ENCODE measurements around the gene PPP2R2C. TPM values are rescaled to one million over a fixed set of nuclear protein-coding genes. Genes with fewer than 3 reads are reported as not detected.

The PPP2R2C gene
- polyA plus RNA-seq, 1 donor from 2014 or later = 34.4 TPM

DNA sequence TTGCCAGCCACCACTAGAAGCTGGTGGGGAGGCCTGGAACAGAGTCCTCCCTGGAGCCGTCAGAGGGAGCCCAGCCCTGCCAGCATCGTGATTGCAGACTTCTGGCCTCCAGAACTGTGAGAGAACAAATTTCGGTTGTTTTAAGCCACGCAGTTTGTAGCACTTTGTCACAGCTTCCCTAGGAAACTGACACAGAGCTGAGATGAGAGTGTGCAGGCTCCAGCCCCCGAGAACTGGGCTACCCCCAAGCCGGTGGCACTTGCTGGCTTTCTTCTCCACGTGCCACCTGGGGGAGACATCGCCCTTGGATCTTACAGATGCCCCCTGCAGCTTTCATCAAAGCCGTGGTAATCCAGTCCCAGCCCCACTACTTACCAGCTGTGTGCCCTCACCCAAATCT, 83.7 kb downstream of the PPP2R2C start:
- H3F3A ChIP-seq (ENCODE audit: insufficient read depth, low read length, poor library complexity, severe bottlenecking) = peaks cover 6% of the 10 kb centered on the region
- peak overlapping the region; percentile 46 for H3K27ac ChIP-seq (ENCODE audit: low read length)
- H3K79me2 ChIP-seq (replicated peaks; ENCODE audit: insufficient read depth, low read length) = no peaks in the 10 kb centered on the region
- no peak overlapping the region for H2AFZ ChIP-seq (ENCODE audit: low read depth, low read length)
- TF ChIP-seq RAD21 (conservative IDR thresholded peaks at IDR 0.05) (no peak), TAF1 (IDR thresholded peaks at IDR 0.05; ENCODE audit: low read depth) (no peak), POLR2AphosphoS5 (IDR thresholded peaks at IDR 0.05) (no peak), SMC3 (conservative IDR thresholded peaks at IDR 0.05; ENCODE audit: poor library complexity) (no peak), EZH2 (IDR thresholded peaks at IDR 0.05; ENCODE audit: borderline replicate concordance, insufficient read depth, low read length, poor library complexity, severe bottlenecking) (no peak), MXI1 (conservative IDR thresholded peaks at IDR 0.05; ENCODE audit: poor library complexity, severe bottlenecking) (no peak), EP300 (conservative IDR thresholded peaks at IDR 0.05; ENCODE audit: poor library complexity, severe bottlenecking) (no peak)
- TF ChIP-seq, protein P1, sequence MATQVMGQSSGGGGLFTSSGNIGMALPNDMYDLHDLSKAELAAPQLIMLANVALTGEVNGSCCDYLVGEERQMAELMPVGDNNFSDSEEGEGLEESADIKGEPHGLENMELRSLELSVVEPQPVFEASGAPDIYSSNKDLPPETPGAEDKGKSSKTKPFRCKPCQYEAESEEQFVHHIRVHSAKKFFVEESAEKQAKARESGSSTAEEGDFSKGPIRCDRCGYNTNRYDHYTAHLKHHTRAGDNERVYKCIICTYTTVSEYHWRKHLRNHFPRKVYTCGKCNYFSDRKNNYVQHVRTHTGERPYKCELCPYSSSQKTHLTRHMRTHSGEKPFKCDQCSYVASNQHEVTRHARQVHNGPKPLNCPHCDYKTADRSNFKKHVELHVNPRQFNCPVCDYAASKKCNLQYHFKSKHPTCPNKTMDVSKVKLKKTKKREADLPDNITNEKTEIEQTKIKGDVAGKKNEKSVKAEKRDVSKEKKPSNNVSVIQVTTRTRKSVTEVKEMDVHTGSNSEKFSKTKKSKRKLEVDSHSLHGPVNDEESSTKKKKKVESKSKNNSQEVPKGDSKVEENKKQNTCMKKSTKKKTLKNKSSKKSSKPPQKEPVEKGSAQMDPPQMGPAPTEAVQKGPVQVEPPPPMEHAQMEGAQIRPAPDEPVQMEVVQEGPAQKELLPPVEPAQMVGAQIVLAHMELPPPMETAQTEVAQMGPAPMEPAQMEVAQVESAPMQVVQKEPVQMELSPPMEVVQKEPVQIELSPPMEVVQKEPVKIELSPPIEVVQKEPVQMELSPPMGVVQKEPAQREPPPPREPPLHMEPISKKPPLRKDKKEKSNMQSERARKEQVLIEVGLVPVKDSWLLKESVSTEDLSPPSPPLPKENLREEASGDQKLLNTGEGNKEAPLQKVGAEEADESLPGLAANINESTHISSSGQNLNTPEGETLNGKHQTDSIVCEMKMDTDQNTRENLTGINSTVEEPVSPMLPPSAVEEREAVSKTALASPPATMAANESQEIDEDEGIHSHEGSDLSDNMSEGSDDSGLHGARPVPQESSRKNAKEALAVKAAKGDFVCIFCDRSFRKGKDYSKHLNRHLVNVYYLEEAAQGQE (IDR thresholded peaks at IDR 0.05; ENCODE audit: borderline replicate concordance) = no peak
- TF ChIP-seq, protein P2, sequence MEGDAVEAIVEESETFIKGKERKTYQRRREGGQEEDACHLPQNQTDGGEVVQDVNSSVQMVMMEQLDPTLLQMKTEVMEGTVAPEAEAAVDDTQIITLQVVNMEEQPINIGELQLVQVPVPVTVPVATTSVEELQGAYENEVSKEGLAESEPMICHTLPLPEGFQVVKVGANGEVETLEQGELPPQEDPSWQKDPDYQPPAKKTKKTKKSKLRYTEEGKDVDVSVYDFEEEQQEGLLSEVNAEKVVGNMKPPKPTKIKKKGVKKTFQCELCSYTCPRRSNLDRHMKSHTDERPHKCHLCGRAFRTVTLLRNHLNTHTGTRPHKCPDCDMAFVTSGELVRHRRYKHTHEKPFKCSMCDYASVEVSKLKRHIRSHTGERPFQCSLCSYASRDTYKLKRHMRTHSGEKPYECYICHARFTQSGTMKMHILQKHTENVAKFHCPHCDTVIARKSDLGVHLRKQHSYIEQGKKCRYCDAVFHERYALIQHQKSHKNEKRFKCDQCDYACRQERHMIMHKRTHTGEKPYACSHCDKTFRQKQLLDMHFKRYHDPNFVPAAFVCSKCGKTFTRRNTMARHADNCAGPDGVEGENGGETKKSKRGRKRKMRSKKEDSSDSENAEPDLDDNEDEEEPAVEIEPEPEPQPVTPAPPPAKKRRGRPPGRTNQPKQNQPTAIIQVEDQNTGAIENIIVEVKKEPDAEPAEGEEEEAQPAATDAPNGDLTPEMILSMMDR (IDR thresholded peaks at IDR 0.05; ENCODE audit: poor library complexity, severe bottlenecking) = no peak
- no peak overlapping the region for H3K4me2 ChIP-seq (ENCODE audit: low read length)
- H3K9me2 ChIP-seq (ENCODE audit: insufficient read depth, low read length) = no peaks in the 10 kb centered on the region
- no peaks in the 10 kb centered on the region for H4K20me1 ChIP-seq (ENCODE audit: insufficient read depth)
- no peaks in the 10 kb centered on the region for H3K36me3 ChIP-seq (ENCODE audit: insufficient read depth, low read length)
- H3K27me3 ChIP-seq (ENCODE audit: insufficient read depth, low read depth, low read length) = no peaks in the 10 kb centered on the region
- no peaks in the 10 kb centered on the region for H3K9me3 ChIP-seq (ENCODE audit: low read length)
- H3K4me3 ChIP-seq (ENCODE audit: low read length) = no peak overlapping the region
- no peak overlapping the region for H3K9ac ChIP-seq (ENCODE audit: low read length)

GRCh38 chr4:6387946-6388345, 84.5 kb downstream of the PPP2R2C start:
- no peaks in the 10 kb centered on the region for H4K20me1 ChIP-seq (ENCODE audit: insufficient read depth)
- H3F3A ChIP-seq (ENCODE audit: insufficient read depth, low read length, poor library complexity, severe bottlenecking) = peaks cover 6% of the 10 kb centered on the region
- no peaks in the 10 kb centered on the region for H3K9me2 ChIP-seq (ENCODE audit: insufficient read depth, low read length)
- no peak overlapping the region for H2AFZ ChIP-seq (ENCODE audit: low read depth, low read length)
- no peak overlapping the region for H3K9ac ChIP-seq (ENCODE audit: low read length)
- no peaks in the 10 kb centered on the region for H3K9me3 ChIP-seq (ENCODE audit: low read length)
- H3K4me3 ChIP-seq (ENCODE audit: low read length) = no peak overlapping the region
- TF ChIP-seq, protein P1 (IDR thresholded peaks at IDR 0.05; ENCODE audit: borderline replicate concordance) = no peak
- TF ChIP-seq EZH2 (IDR thresholded peaks at IDR 0.05; ENCODE audit: borderline replicate concordance, insufficient read depth, low read length, poor library complexity, severe bottlenecking) (no peak), MXI1 (conservative IDR thresholded peaks at IDR 0.05; ENCODE audit: poor library complexity, severe bottlenecking) (no peak), RAD21 (conservative IDR thresholded peaks at IDR 0.05) (no peak), POLR2AphosphoS5 (IDR thresholded peaks at IDR 0.05) (no peak)
- no peaks in the 10 kb centered on the region for H3K27me3 ChIP-seq (ENCODE audit: insufficient read depth, low read depth, low read length)
- no peaks in the 10 kb centered on the region for H3K79me2 ChIP-seq (replicated peaks; ENCODE audit: insufficient read depth, low read length)
- no peaks in the 10 kb centered on the region for H3K36me3 ChIP-seq (ENCODE audit: insufficient read depth, low read length)
- no peak overlapping the region for H3K27ac ChIP-seq (ENCODE audit: low read length)
- H3K4me2 ChIP-seq (ENCODE audit: low read length) = no peak overlapping the region
